PC-9 (cell line): ENCODE measurements around the gene KITLG. TPM values are rescaled to one million over a fixed set of nuclear protein-coding genes. Genes with fewer than 3 reads are reported as not detected.

ENCODE experiments used
- BruUV-seq: library from RNA; stranded (reverse); fragments of 400-500 nt; replicated peaks from 2 replicates; lab custom pipeline; 2021; lab: Mats Ljungman, UMichigan
- CTCF ChIA-PET: fragments of 300-600 bp; sonication (Branson Sonifier 250); formaldehyde crosslinking; loops from one replicate; lab custom pipeline; 2022; ENCODE audit warnings: antibody characterized with exemption; lab: Charles Lee
- POLR2A ChIA-PET: fragments of 300-600 bp; sonication (Branson Sonifier 250); formaldehyde crosslinking; loops from one replicate; lab custom pipeline; 2022; ENCODE audit warnings: antibody characterized with exemption; ENCODE audit not compliant: unreplicated experiment; lab: Charles Lee
- DNase-seq, 2 experiments: peaks; one replicate each; pipeline versions ENCODE4 v3.0.0 to v3.0.0-alpha.2; 2015 to 2022; ENCODE audit warnings: mixed read lengths in 1 of 2
- H2AFZ ChIP-seq: fragments of 200-600 bp; sonication (generic); 2 replicates; pipeline ENCODE4 v1.8.1; 2017; ENCODE audit warnings: antibody characterized with exemption
- H3F3A ChIP-seq: fragments of 200-600 bp; sonication (generic); 2 replicates; pipeline ENCODE4 v1.8.1; 2017; ENCODE audit warnings: antibody characterized with exemption, mild to moderate bottlenecking, low read depth; ENCODE audit not compliant: insufficient read depth
- H3K27ac ChIP-seq: fragments of 200-600 bp; sonication (generic); 2 replicates; pipeline ENCODE4 v1.6.1; 2016; ENCODE audit warnings: mixed run types
- H3K27me3 ChIP-seq: fragments of 200-600 bp; sonication (generic); 2 replicates; pipeline ENCODE4 v1.6.1; 2016; ENCODE audit warnings: low read depth, mixed run types; ENCODE audit not compliant: insufficient read depth
- H3K36me3 ChIP-seq: fragments of 200-600 bp; sonication (generic); 2 replicates; pipeline ENCODE4 v1.6.1; 2016; ENCODE audit warnings: low read depth, mixed run types
- H3K4me1 ChIP-seq: fragments of 200-600 bp; sonication (generic); replicated peaks from 2 replicates; pipeline ENCODE4 v1.6.1; 2016; ENCODE audit warnings: mixed run types; ENCODE audit not compliant: insufficient read depth
- H3K4me2 ChIP-seq: fragments of 200-600 bp; sonication (generic); 2 replicates; pipeline ENCODE4 v1.6.1; 2017; ENCODE audit warnings: mixed run types
- H3K4me3 ChIP-seq: fragments of 200-600 bp; sonication (generic); 2 replicates; pipeline ENCODE4 v1.6.1; 2016; ENCODE audit warnings: mixed run types
- H3K79me2 ChIP-seq: fragments of 200-600 bp; sonication (generic); 2 replicates; pipeline ENCODE4 v1.6.1; 2017; ENCODE audit warnings: low read depth, mixed run types
- H3K9me2 ChIP-seq: fragments of 200-600 bp; sonication (generic); 2 replicates; pipeline ENCODE4 v1.8.1; 2017; ENCODE audit warnings: mild to moderate bottlenecking; ENCODE audit not compliant: insufficient read depth
- H3K9me3 ChIP-seq: fragments of 200-600 bp; sonication (generic); 2 replicates; pipeline ENCODE4 v1.8.1; 2016; ENCODE audit warnings: low read depth; ENCODE audit not compliant: insufficient read depth
- H4K20me1 ChIP-seq: fragments of 200-600 bp; sonication (generic); 2 replicates; pipeline ENCODE4 v1.8.1; 2017; ENCODE audit not compliant: insufficient read depth
- CTCF ChIP-seq: fragments of 200-600 bp; sonication (generic); conservative IDR thresholded peaks from 2 replicates; pipeline ENCODE4 v1.6.1; 2017; ENCODE audit warnings: mixed run types, antibody characterized with exemption, mild to moderate bottlenecking, moderate library complexity
- EZH2 ChIP-seq: fragments of 200-600 bp; sonication (generic); IDR thresholded peaks from 2 replicates; pipeline ENCODE4 v1.8.0; 2017; ENCODE audit warnings: antibody characterized with exemption, low read depth
- intact Hi-C: fragments of 100-400 bp; cut with micrococcal nuclease; formaldehyde crosslinking; loops from one replicate; pipeline ENCODE4 v1.10.0; 2022; ENCODE audit not compliant: unreplicated experiment
- total RNA-seq: library from RNA; stranded (reverse); gene quantifications from 2 replicates; pipeline ENCODE4 v1.2.3, GENCODE V29; 2021

KITLG gene
- total RNA-seq, 1 experiment from 2014 or later: 15.8 TPM

GRCh38 chr12:88501972-88502938 lies 78.0 kb downstream of the KITLG start:
- no TSS peak for BruUV-seq
- H3K4me2 ChIP-seq: no peak overlapping the region
- no peak overlapping the region for H3K4me3 ChIP-seq
- DNase-seq: no peak
- no peak for TF ChIP-seq EZH2
- TF ChIP-seq CTCF: no peak
- ChIA-PET POLR2A (no interaction called here), CTCF (no interaction called here)
- no peak overlapping the region for H3K27ac ChIP-seq
- H3K27me3 ChIP-seq: no peaks in the 10 kb centered on the region
- no peaks in the 10 kb centered on the region for H4K20me1 ChIP-seq
- H3K4me1 ChIP-seq: no peaks in the 10 kb centered on the region
- no peaks in the 10 kb centered on the region for H3K79me2 ChIP-seq
- H3K36me3 ChIP-seq: no peaks in the 10 kb centered on the region
- intact Hi-C loops: no loop called here
- H2AFZ ChIP-seq: no peak overlapping the region
- no peaks in the 10 kb centered on the region for H3K9me3 ChIP-seq
- H3F3A ChIP-seq: no peaks in the 10 kb centered on the region
- no peaks in the 10 kb centered on the region for H3K9me2 ChIP-seq

GRCh38 chr12:88496891-88497371 lies 83.3 kb downstream of the KITLG start:
- Histone ChIP-seq H4K20me1 (no peaks in the 10 kb centered on the region), H3K9me2 (no peaks in the 10 kb centered on the region), H3K4me1 (no peaks in the 10 kb centered on the region), H3F3A (no peaks in the 10 kb centered on the region), H3K27ac (no peak overlapping the region), H3K36me3 (no peaks in the 10 kb centered on the region), H2AFZ (no peak overlapping the region), H3K9me3 (no peaks in the 10 kb centered on the region), H3K79me2 (no peaks in the 10 kb centered on the region), H3K27me3 (no peaks in the 10 kb centered on the region), H3K4me2 (no peak overlapping the region), H3K4me3 (no peak overlapping the region)
- intact Hi-C loops: no loop called here
- POLR2A ChIA-PET: no interaction called here
- DNase-seq: no peak
- CTCF ChIA-PET: no interaction called here
- TF ChIP-seq CTCF (no peak), EZH2 (no peak)
- BruUV-seq: no TSS peak

- H3K79me2 ChIP-seq: no peaks in the 10 kb centered on the region
- H4K20me1 ChIP-seq: no peaks in the 10 kb centered on the region
- H2AFZ ChIP-seq: no peak overlapping the region
- no peaks in the 10 kb centered on the region for H3F3A ChIP-seq
- ChIA-PET CTCF (no interaction called here), POLR2A (no interaction called here)
- TF ChIP-seq CTCF: no peak
- TF ChIP-seq EZH2: no peak
- H3K27ac ChIP-seq: no peak overlapping the region
- intact Hi-C loops: no loop called here
- no peaks in the 10 kb centered on the region for H3K9me3 ChIP-seq
- H3K4me1 ChIP-seq: no peaks in the 10 kb centered on the region
- H3K4me2 ChIP-seq: no peak overlapping the region
- no peaks in the 10 kb centered on the region for H3K27me3 ChIP-seq
- no peaks in the 10 kb centered on the region for H3K9me2 ChIP-seq
- DNase-seq: no peak
- no peaks in the 10 kb centered on the region for H3K36me3 ChIP-seq
- H3K4me3 ChIP-seq: no peak overlapping the region
- no TSS peak for BruUV-seq
Measured at GRCh38 chr12:88496429-88496828, 83.8 kb downstream of the KITLG start.
